ENCODE measurements around the gene HTR3A.
"Not testable (repeated sequence)": the region's sequence is repeated elsewhere in the genome, so short reads cannot be mapped to it uniquely, and the experiment has no call there.

Gene HTR3A

GRCh38 chr11:113974741-113975470 lies at the start of gene HTR3A:
Gene HTR3A, plus strand, starts transcription at chr11:113975108. Its CDS starts 218 bp downstream, at chr11:113975326.
- DNase-seq (ENCODE audit: low read depth), result no peak

- DNase-seq (ENCODE audit: low read depth), result peak; percentile 4
These were observed 48.4 kb upstream of the HTR3A start for GRCh38 chr11:113926273-113927197.

GRCh38 chr11:113928311-113928710 lies 46.6 kb upstream of the HTR3A start:
- no peak for DNase-seq (ENCODE audit: low read depth)

GRCh38 chr11:113932788-113933187 lies 42.1 kb upstream of the HTR3A start:
- DNase-seq (ENCODE audit: low read depth), result no peak

GRCh38 chr11:113934193-113934592 lies 40.7 kb upstream of the HTR3A start:
- not testable (repeated sequence) for DNase-seq (ENCODE audit: low read depth)

GRCh38 chr11:113934761-113935160 lies 40.1 kb upstream of the HTR3A start:
- DNase-seq (ENCODE audit: low read depth), result no peak

- no peak for DNase-seq (ENCODE audit: low read depth)
These were observed 39.0 kb upstream of the HTR3A start for GRCh38 chr11:113935858-113936257.

GRCh38 chr11:113937918-113938317 lies 37.0 kb upstream of the HTR3A start:
- no peak for DNase-seq (ENCODE audit: low read depth)

- no peak for DNase-seq (ENCODE audit: low read depth)
These were observed 32.7 kb upstream of the HTR3A start for GRCh38 chr11:113942256-113942655.

- DNase-seq (ENCODE audit: low read depth), result not testable (repeated sequence)
These were observed 28.7 kb upstream of the HTR3A start for GRCh38 chr11:113946162-113946561.

GRCh38 chr11:113947994-113948393 lies 26.9 kb upstream of the HTR3A start:
- no peak for DNase-seq (ENCODE audit: low read depth)

- DNase-seq (ENCODE audit: low read depth), result no peak
These were observed 25.0 kb upstream of the HTR3A start for GRCh38 chr11:113949891-113950290.

GRCh38 chr11:113951537-113951936 lies 23.4 kb upstream of the HTR3A start:
- DNase-seq (ENCODE audit: low read depth), result no peak

- no peak for DNase-seq (ENCODE audit: low read depth)
These were observed 22.8 kb upstream of the HTR3A start for GRCh38 chr11:113952070-113952469.

GRCh38 chr11:113952588-113952987 lies 22.3 kb upstream of the HTR3A start:
- no peak for DNase-seq (ENCODE audit: low read depth)

GRCh38 chr11:113954235-113954634 lies 20.7 kb upstream of the HTR3A start:
- DNase-seq (ENCODE audit: low read depth), result no peak

- DNase-seq (ENCODE audit: low read depth), result no peak
These were observed 17.9 kb upstream of the HTR3A start for GRCh38 chr11:113956986-113957385.

- DNase-seq (ENCODE audit: low read depth), result no peak
These were observed 14.1 kb upstream of the HTR3A start for GRCh38 chr11:113960702-113961330.

GRCh38 chr11:113967361-113967760 lies 7.5 kb upstream of the HTR3A start:
- no peak for DNase-seq (ENCODE audit: low read depth)

GRCh38 chr11:113971506-113972195 lies 3.3 kb upstream of the HTR3A start:
- DNase-seq (ENCODE audit: low read depth), result no peak

- no peak for DNase-seq (ENCODE audit: low read depth)
These were observed 2.2 kb downstream of the HTR3A start for GRCh38 chr11:113977071-113977490.

GRCh38 chr11:113977701-113978100 lies 2.8 kb downstream of the HTR3A start:
- no peak for DNase-seq (ENCODE audit: low read depth)

Measured in ELR (cell line).